Activated effector memory CD4-positive, alpha-beta T cell treated with Interleukin-2 at 50 U/mL for 16 hours (primary cell): Measurements from ENCODE around the gene STX18.
"Not testable (repeated sequence)": the region's sequence is repeated elsewhere in the genome, so short reads cannot be mapped to it uniquely, and the experiment has no call there.

Experiments
- DNase-seq: peaks from one replicate; pipeline ENCODE4 v3.0.0-alpha.2; 2020

The STX18 gene

GRCh38 chr4:4474476-4474875 is 67.4 kb downstream of the STX18 start:
- DNase-seq, result no peak

GRCh38 chr4:4472344-4472958 is 69.4 kb downstream of the STX18 start:
- no peak for DNase-seq

GRCh38 chr4:4471195-4471594 is 70.7 kb downstream of the STX18 start:
- DNase-seq, result no peak

GRCh38 chr4:4470208-4470607 is 71.6 kb downstream of the STX18 start:
- DNase-seq, result no peak

- not testable (repeated sequence) for DNase-seq
These were observed 76.6 kb downstream of the STX18 start for GRCh38 chr4:4465238-4465637.

GRCh38 chr4:4462970-4463369 is 78.9 kb downstream of the STX18 start:
- no peak for DNase-seq

- DNase-seq, result peak; percentile 73
These were observed 80.0 kb downstream of the STX18 start for GRCh38 chr4:4461850-4462249.

GRCh38 chr4:4461178-4461577 is 80.7 kb downstream of the STX18 start:
- no peak for DNase-seq

- no peak for DNase-seq
These were observed 81.1 kb downstream of the STX18 start for GRCh38 chr4:4460759-4461158.

GRCh38 chr4:4459181-4459580 is 82.7 kb downstream of the STX18 start:
- no peak for DNase-seq

GRCh38 chr4:4457803-4458553 is 83.9 kb downstream of the STX18 start:
- no peak for DNase-seq

GRCh38 chr4:4456816-4457578 is 84.9 kb downstream of the STX18 start:
- DNase-seq, result no peak

GRCh38 chr4:4456351-4456750 is 85.5 kb downstream of the STX18 start:
- no peak for DNase-seq

GRCh38 chr4:4455210-4455865 is 86.5 kb downstream of the STX18 start:
- no peak for DNase-seq

- DNase-seq, result no peak
These were observed 95.4 kb downstream of the STX18 start for GRCh38 chr4:4446434-4446833.

GRCh38 chr4:4443821-4444220 is 98.0 kb downstream of the STX18 start:
- no peak for DNase-seq

- no peak for DNase-seq
These were observed 101.4 kb downstream of the STX18 start for GRCh38 chr4:4440333-4441061.

- DNase-seq, result no peak
These were observed 102.1 kb downstream of the STX18 start for GRCh38 chr4:4439782-4440181.

- DNase-seq, result no peak
These were observed 103.0 kb downstream of the STX18 start for GRCh38 chr4:4438891-4439290.

- DNase-seq, result no peak
These were observed 103.9 kb downstream of the STX18 start for GRCh38 chr4:4437798-4438470.

- DNase-seq, result no peak
These were observed 105.5 kb downstream of the STX18 start for GRCh38 chr4:4436244-4436823.

- DNase-seq, result no peak
These were observed 107.9 kb downstream of the STX18 start for GRCh38 chr4:4433941-4434340.
